GM12892 (cell line): ENCODE data around the gene BIN1.
A peak's percentile ranks its signal among the peaks of the same experiment; 100 is the strongest.
"Not testable (repeated sequence)": the region's sequence is repeated elsewhere in the genome, so short reads cannot be mapped to it uniquely, and the experiment has no call there.

Source experiments
- DNase-seq: peaks from one replicate; pipeline ENCODE4 v3.0.0; 2011; ENCODE audit not compliant: insufficient read length
- FAIRE-seq: peaks from 2 replicates; lab custom pipeline; 2011; peaks lifted over from hg19 to GRCh38; lab: Jason Lieb, UNC
- POLR2A ChIP-seq: IDR thresholded peaks from 2 replicates; pipeline ENCODE4 v1.6.1; 2011; ENCODE audit warnings: low read depth, low read length, control low read depth
- POLR2AphosphoS5 ChIP-seq: IDR thresholded peaks from 2 replicates; pipeline ENCODE4 v1.6.1; 2011; ENCODE audit warnings: low read depth, low read length, control low read depth
- TAF1 ChIP-seq: IDR thresholded peaks from 2 replicates; pipeline ENCODE4 v1.6.1; 2011; ENCODE audit warnings: low read depth, mild to moderate bottlenecking, control low read depth, low read length, borderline replicate concordance

Gene BIN1

GRCh38 chr2:127044977-127045661 is 61.8 kb downstream of the BIN1 start:
- TF ChIP-seq POLR2AphosphoS5, result no peak
- no peak for TF ChIP-seq POLR2A
- no peak for TF ChIP-seq TAF1
- DNase-seq, result no peak

GRCh38 chr2:127044165-127044718 is 62.7 kb downstream of the BIN1 start:
- DNase-seq, result no peak
- TF ChIP-seq POLR2A, result no peak
- peak; percentile 74 for FAIRE-seq

More at GRCh38 chr2:127044977-127045661, 61.8 kb downstream of the BIN1 start:
- no peak for FAIRE-seq

- FAIRE-seq (no peak), DNase-seq (no peak)
- TF ChIP-seq POLR2A, result no peak
- TF ChIP-seq POLR2AphosphoS5, result no peak
- no peak for TF ChIP-seq TAF1
These were observed 63.4 kb downstream of the BIN1 start for GRCh38 chr2:127043367-127044164.

- FAIRE-seq (no peak), DNase-seq (no peak)
- TF ChIP-seq TAF1, result no peak
- no peak for TF ChIP-seq POLR2A
- no peak for TF ChIP-seq POLR2AphosphoS5
These were observed 65.5 kb downstream of the BIN1 start for GRCh38 chr2:127041259-127041970.

- FAIRE-seq (no peak), DNase-seq (no peak)
- TF ChIP-seq TAF1 (no peak), POLR2A (no peak), POLR2AphosphoS5 (no peak)
These were observed 66.8 kb downstream of the BIN1 start for GRCh38 chr2:127040169-127040568.

GRCh38 chr2:127039387-127040031 is 67.4 kb downstream of the BIN1 start:
- no peak for TF ChIP-seq POLR2AphosphoS5
- TF ChIP-seq POLR2A, result no peak
- no peak for TF ChIP-seq TAF1
- FAIRE-seq, result no peak
- DNase-seq, result peak; percentile 32

- DNase-seq (no peak), FAIRE-seq (no peak)
- TF ChIP-seq POLR2AphosphoS5 (no peak), TAF1 (no peak), POLR2A (no peak)
These were observed 69.5 kb downstream of the BIN1 start for GRCh38 chr2:127037476-127037875.

GRCh38 chr2:127034883-127035611 is 71.9 kb downstream of the BIN1 start:
- no peak for FAIRE-seq
- TF ChIP-seq POLR2A (no peak), POLR2AphosphoS5 (no peak)
- no peak for DNase-seq

GRCh38 chr2:127034051-127034450 is 72.9 kb downstream of the BIN1 start:
- DNase-seq, result no peak
- TF ChIP-seq TAF1, result no peak
- no peak for TF ChIP-seq POLR2A
- TF ChIP-seq POLR2AphosphoS5, result no peak
- FAIRE-seq, result no peak

GRCh38 chr2:127032621-127033020 is 74.3 kb downstream of the BIN1 start:
- DNase-seq, result no peak
- no peak for FAIRE-seq
- TF ChIP-seq TAF1 (no peak), POLR2A (no peak), POLR2AphosphoS5 (no peak)

GRCh38 chr2:127029350-127030051 is 77.5 kb downstream of the BIN1 start:
- DNase-seq (no peak), FAIRE-seq (no peak)
- TF ChIP-seq POLR2A, result no peak
- no peak for TF ChIP-seq TAF1
- TF ChIP-seq POLR2AphosphoS5, result no peak

GRCh38 chr2:127028745-127029144 is 78.2 kb downstream of the BIN1 start:
- not testable (repeated sequence) for DNase-seq, FAIRE-seq
